ENCODE results near the gene BACH2. TPM values are rescaled to one million over a fixed set of nuclear protein-coding genes. Genes with fewer than 3 reads are reported as not detected.
"Not testable (repeated sequence)": the region's sequence is repeated elsewhere in the genome, so short reads cannot be mapped to it uniquely, and the experiment has no call there.

BACH2 gene
- total RNA-seq, 1 donor from 2014 or later = 90.4 TPM

DNA sequence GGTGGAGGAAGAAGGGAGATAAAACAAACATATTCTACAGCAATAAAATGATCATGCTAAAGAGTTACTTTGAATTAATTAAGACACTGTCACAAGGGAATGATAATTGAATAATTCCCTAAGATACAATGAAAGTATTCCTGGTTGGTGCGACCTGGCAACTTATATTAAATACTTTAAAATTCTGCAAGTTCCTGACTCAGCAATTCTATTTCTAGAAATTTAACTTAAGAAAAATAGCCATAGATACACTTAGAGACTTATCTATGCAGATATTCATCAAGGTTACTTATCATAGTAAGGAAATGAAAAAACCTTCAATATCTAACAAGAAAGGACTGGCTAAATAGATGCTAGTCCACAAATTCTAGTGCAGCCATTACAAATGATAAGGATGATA is 156.0 kb downstream of the BACH2 start:
- ATAC-seq (ENCODE audit: low read depth) (no peak), DNase-seq (no peak)
- H3K9me3 Mint-ChIP-seq = no peaks in the 10 kb centered on the region
- no peak overlapping the region for H3K4me3 Mint-ChIP-seq
- H3K4me1 Mint-ChIP-seq = peaks cover 79% of the 10 kb centered on the region
- no peak overlapping the region for H3K27ac Mint-ChIP-seq
- peaks cover 30% of the 10 kb centered on the region for H3K36me3 Mint-ChIP-seq (ENCODE audit: low read depth)
- no peaks in the 10 kb centered on the region for H3K27me3 Mint-ChIP-seq
- intact Hi-C loops (cut with micrococcal nuclease) = loop anchor here (1.0 kb wide), 1 partner anchor 8 kb away; no protein-coding TSS in a partner anchor
- CTCF ChIA-PET = no interaction called here
- POLR2A ChIA-PET = interaction anchor here (0.8 kb wide), 1 partner anchor 20 kb away, joined by 4 read pairs; no protein-coding TSS in a partner anchor
- no peak for TF ChIP-seq CTCF (IDR thresholded peaks at IDR 0.05)

- peak overlapping the region; percentile 73 for H3K27ac Mint-ChIP-seq
- POLR2A ChIA-PET = interaction anchor here (0.8 kb wide), 1 partner anchor 66 kb away, joined by 3 read pairs; no protein-coding TSS in a partner anchor
- peaks cover 78% of the 10 kb centered on the region for H3K4me1 Mint-ChIP-seq
- no peaks in the 10 kb centered on the region for H3K9me3 Mint-ChIP-seq
- CTCF ChIA-PET = interaction anchor here (1.2 kb wide), 1 partner anchor 340 kb away, joined by 4 read pairs; no protein-coding TSS in a partner anchor
- ATAC-seq (ENCODE audit: low read depth) (peak; percentile 60), DNase-seq (no peak)
- intact Hi-C loops (cut with micrococcal nuclease) = loop anchor here (1.0 kb wide), 1 partner anchor 8 kb away; no protein-coding TSS in a partner anchor
- no peak for TF ChIP-seq CTCF (IDR thresholded peaks at IDR 0.05)
- H3K4me3 Mint-ChIP-seq = no peak overlapping the region
- peaks cover 34% of the 10 kb centered on the region for H3K36me3 Mint-ChIP-seq (ENCODE audit: low read depth)
- H3K27me3 Mint-ChIP-seq = no peaks in the 10 kb centered on the region
Observed at GRCh38 chr6:90139272-90139817, 157.3 kb downstream of the BACH2 start.

DNA sequence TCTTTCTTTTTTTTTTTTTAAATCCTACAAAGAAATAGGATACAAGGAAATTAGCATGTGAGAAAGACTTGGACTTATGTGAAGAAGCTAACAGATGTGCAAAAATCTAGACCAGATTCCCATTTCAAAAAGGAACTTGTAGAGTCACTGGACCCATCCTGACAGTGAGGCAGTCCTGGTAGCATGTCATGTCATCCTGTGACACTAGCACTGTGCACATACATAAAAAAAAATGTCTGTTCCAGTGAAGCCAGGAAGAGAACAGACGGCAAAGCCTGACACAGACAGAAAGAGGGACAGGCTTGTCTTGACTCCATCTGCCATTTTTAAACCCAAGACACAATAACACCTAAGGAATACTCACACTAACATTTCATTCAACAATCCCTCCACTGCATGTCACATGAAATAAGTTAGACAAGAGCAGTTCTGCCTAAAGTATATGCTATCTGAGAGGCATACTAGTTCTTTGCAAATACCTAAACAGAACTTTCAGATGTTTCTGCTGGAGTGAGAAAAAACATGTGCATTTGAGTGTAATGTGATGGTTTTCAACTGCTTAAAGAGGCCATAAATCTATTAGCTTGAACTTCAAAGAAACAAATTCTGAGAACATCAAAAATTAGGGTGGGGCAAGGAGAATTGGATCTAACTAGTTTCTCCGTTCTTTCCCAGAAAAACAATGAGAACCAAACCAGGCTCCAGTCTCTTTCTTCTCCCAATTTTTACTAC is 159.6 kb downstream of the BACH2 start:
- ChIA-PET POLR2A (no interaction called here), CTCF (no interaction called here)
- H3K4me3 Mint-ChIP-seq = no peak overlapping the region
- DNase-seq (no peak), ATAC-seq (ENCODE audit: low read depth) (no peak)
- H3K27me3 Mint-ChIP-seq = no peaks in the 10 kb centered on the region
- H3K9me3 Mint-ChIP-seq = no peaks in the 10 kb centered on the region
- H3K4me1 Mint-ChIP-seq = peaks cover 77% of the 10 kb centered on the region
- intact Hi-C loops (cut with micrococcal nuclease) = no loop called here
- peaks cover 33% of the 10 kb centered on the region for H3K36me3 Mint-ChIP-seq (ENCODE audit: low read depth)
- TF ChIP-seq CTCF (IDR thresholded peaks at IDR 0.05) = no peak
- peak overlapping the region; percentile 59 for H3K27ac Mint-ChIP-seq

GRCh38 chr6:90136176-90136575 is 160.5 kb downstream of the BACH2 start:
- DNase-seq (no peak), ATAC-seq (ENCODE audit: low read depth) (no peak)
- TF ChIP-seq CTCF (IDR thresholded peaks at IDR 0.05) = no peak
- no peaks in the 10 kb centered on the region for H3K9me3 Mint-ChIP-seq
- peaks cover 84% of the 10 kb centered on the region for H3K4me1 Mint-ChIP-seq
- H3K27me3 Mint-ChIP-seq = no peaks in the 10 kb centered on the region
- no peak overlapping the region for H3K4me3 Mint-ChIP-seq
- H3K36me3 Mint-ChIP-seq (ENCODE audit: low read depth) = peaks cover 40% of the 10 kb centered on the region
- intact Hi-C loops (cut with micrococcal nuclease) = no loop called here
- peak overlapping the region; percentile 33 for H3K27ac Mint-ChIP-seq
- ChIA-PET CTCF (no interaction called here), POLR2A (interaction anchor here (1.3 kb wide), 1 partner anchor 27 kb away, joined by 5 read pairs; no protein-coding TSS in a partner anchor)

DNA sequence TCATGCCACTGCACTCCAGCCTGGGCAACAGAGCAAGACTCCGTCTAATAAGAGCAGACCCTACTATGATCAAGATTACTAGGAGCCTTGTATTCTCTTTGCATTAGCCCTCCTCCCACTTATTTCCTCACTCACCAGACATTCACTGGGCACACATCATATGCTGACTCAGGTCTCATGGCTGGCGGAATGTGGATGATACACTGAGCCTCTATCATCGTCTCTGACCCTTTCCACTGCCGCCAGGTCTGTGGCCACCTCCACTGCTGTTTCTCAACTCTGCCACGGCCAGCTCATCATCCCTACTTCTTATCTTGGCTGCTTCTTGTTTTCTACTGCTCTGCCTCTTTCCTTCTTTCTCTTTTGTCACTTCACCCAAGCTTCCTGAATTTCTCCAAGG is 161.0 kb downstream of the BACH2 start:
- ChIA-PET POLR2A (interaction anchor here (1.0 to 1.4 kb wide), 3 partner anchors 9 to 52 kb away, joined by 3 to 5 read pairs (median 3); no protein-coding TSS in a partner anchor), CTCF (no interaction called here)
- TF ChIP-seq CTCF (IDR thresholded peaks at IDR 0.05) = no peak
- Mint-ChIP-seq H3K36me3 (ENCODE audit: low read depth) (peaks cover 43% of the 10 kb centered on the region), H3K27me3 (no peaks in the 10 kb centered on the region), H3K4me1 (peaks cover 85% of the 10 kb centered on the region), H3K4me3 (no peak overlapping the region), H3K9me3 (no peaks in the 10 kb centered on the region), H3K27ac (peak overlapping the region; percentile 33)
- ATAC-seq (ENCODE audit: low read depth) = no peak
- DNase-seq = no peak
- intact Hi-C loops (cut with micrococcal nuclease) = no loop called here

DNA sequence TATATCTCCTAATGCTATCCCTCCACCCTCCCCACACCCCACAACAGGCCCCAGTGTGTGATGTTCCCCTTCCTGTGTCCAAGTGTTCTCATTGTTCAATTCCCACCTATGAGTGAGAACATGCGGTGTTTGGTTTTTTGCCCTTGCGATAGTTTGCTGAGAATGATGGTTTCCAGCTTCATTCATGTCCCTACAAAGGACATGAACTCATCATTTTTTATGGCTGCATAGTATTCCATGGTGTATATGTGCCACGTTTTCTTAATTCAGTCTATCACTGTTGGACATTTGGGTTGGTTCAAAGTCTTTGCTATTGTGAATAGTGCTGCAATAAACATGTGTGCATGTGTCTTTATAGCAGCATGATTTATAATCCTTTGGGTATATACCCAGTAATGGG is 163.0 kb downstream of the BACH2 start:
- POLR2A ChIA-PET; H3K27me3 Mint-ChIP-seq; DNase-seq; ATAC-seq (ENCODE audit: low read depth); CTCF ChIA-PET; H3K4me3 Mint-ChIP-seq; H3K9me3 Mint-ChIP-seq; H3K27ac Mint-ChIP-seq: not testable (repeated sequence)
- intact Hi-C loops (cut with micrococcal nuclease) = loop anchor here (2.0 kb wide), 1 partner anchor 13 kb away; no protein-coding TSS in a partner anchor
- Mint-ChIP-seq H3K36me3 (ENCODE audit: low read depth) (peaks cover 46% of the 10 kb centered on the region), H3K4me1 (peaks cover 66% of the 10 kb centered on the region)
